ENCODE results near the gene DMAC1. TPM values are rescaled to one million over a fixed set of nuclear protein-coding genes. Genes with fewer than 3 reads are reported as not detected.

The DMAC1 gene
- total RNA-seq, 1 experiment from 2014 or later = 49.6 TPM

DNA sequence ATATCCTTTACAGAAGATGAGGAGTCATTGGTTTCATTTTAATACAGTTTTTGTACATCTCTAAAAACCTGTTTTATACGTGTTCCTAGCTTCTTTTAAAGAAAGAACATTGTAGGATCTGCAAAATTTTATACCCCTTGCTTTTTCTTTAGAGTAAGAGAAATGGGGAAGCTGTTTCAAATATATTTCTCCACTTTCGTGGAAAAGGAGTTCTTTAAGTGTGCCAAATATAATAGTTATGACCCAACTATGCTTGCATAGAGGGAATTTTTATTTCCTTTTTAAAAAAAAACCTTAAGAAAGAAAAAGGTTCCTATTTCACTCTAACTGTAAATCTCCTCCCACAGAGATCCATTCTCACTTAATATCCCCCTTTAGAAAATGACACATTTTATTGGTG lies 27.5 kb upstream of the DMAC1 start:
- ChIA-PET CTCF (no interaction called here), POLR2A (no interaction called here)
- DNase-seq (ENCODE audit: unreplicated experiment) = no peak
- H3K4me3 Mint-ChIP-seq (ENCODE audit: unreplicated experiment) = no peak overlapping the region
- H3K27ac Mint-ChIP-seq (ENCODE audit: low read depth, unreplicated experiment) = no peak overlapping the region
- TF ChIP-seq, protein P1, sequence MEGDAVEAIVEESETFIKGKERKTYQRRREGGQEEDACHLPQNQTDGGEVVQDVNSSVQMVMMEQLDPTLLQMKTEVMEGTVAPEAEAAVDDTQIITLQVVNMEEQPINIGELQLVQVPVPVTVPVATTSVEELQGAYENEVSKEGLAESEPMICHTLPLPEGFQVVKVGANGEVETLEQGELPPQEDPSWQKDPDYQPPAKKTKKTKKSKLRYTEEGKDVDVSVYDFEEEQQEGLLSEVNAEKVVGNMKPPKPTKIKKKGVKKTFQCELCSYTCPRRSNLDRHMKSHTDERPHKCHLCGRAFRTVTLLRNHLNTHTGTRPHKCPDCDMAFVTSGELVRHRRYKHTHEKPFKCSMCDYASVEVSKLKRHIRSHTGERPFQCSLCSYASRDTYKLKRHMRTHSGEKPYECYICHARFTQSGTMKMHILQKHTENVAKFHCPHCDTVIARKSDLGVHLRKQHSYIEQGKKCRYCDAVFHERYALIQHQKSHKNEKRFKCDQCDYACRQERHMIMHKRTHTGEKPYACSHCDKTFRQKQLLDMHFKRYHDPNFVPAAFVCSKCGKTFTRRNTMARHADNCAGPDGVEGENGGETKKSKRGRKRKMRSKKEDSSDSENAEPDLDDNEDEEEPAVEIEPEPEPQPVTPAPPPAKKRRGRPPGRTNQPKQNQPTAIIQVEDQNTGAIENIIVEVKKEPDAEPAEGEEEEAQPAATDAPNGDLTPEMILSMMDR (IDR thresholded peaks at IDR 0.05; ENCODE audit: unreplicated experiment) = no peak
- no peaks in the 10 kb centered on the region for H3K36me3 Mint-ChIP-seq (ENCODE audit: insufficient read depth, unreplicated experiment)
- no peaks in the 10 kb centered on the region for H3K9me3 Mint-ChIP-seq (ENCODE audit: unreplicated experiment)
- H3K4me1 Mint-ChIP-seq (ENCODE audit: insufficient read depth, unreplicated experiment) = no peaks in the 10 kb centered on the region
- intact Hi-C loops (cut with micrococcal nuclease) = no loop called here
- BruUV-seq (replicated peaks) = no TSS peak
- no peaks in the 10 kb centered on the region for H3K27me3 Mint-ChIP-seq (ENCODE audit: insufficient read depth, unreplicated experiment)

DNA sequence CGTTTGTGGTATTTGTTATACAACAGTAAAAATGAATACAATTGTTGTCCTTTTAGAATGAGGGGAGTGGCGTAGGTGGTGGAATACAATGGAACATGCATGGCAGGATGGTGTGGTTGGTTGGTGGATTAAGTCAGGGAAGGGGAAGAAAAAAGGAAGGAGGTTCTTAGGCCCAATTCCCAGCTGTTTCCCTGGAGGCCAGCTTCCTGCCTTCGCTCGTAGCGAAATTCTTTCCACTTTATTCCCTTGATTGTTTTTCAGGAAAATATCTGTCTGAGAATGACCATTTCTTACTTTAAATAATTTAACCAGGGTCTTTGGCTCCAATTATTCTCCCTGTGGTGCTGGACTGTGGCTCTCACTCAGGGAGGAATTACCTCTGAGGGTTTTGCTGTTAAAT lies 24.1 kb upstream of the DMAC1 start:
- no TSS peak for BruUV-seq (replicated peaks)
- H3K4me3 Mint-ChIP-seq (ENCODE audit: unreplicated experiment) = no peak overlapping the region
- TF ChIP-seq, protein P1 (IDR thresholded peaks at IDR 0.05; ENCODE audit: unreplicated experiment) = no peak
- H3K27ac Mint-ChIP-seq (ENCODE audit: low read depth, unreplicated experiment) = no peak overlapping the region
- POLR2A ChIA-PET = interaction anchor here (0.8 kb wide), 1 partner anchor 9 kb away, joined by 3 read pairs; no protein-coding TSS in a partner anchor
- intact Hi-C loops (cut with micrococcal nuclease) = no loop called here
- H3K36me3 Mint-ChIP-seq (ENCODE audit: insufficient read depth, unreplicated experiment) = no peaks in the 10 kb centered on the region
- no peaks in the 10 kb centered on the region for H3K9me3 Mint-ChIP-seq (ENCODE audit: unreplicated experiment)
- no peaks in the 10 kb centered on the region for H3K27me3 Mint-ChIP-seq (ENCODE audit: insufficient read depth, unreplicated experiment)
- H3K4me1 Mint-ChIP-seq (ENCODE audit: insufficient read depth, unreplicated experiment) = no peaks in the 10 kb centered on the region
- CTCF ChIA-PET = interaction anchor here (0.6 to 1.3 kb wide), 2 partner anchors 20 to 982 kb away, joined by 3 to 4 read pairs; no protein-coding TSS in a partner anchor
- DNase-seq (ENCODE audit: unreplicated experiment) = no peak

DNA sequence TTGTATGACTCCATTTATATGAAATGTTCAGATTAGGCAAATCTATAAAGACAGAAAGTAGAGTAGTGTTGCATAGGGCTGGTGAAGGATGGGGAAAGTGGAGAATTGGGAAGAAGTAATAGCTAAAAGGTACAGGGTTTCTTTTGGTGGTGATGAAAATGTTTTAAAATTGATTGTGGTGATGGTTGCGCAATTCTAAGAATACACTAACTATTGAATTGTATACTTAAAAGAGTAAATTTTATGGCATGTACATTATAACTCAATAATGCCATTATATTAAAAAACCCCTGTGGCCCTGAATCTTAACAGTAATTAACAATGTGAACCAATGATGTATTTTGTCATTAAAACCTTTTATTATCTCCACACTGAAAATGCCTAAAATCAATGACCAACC lies 20.4 kb upstream of the DMAC1 start:
- ChIA-PET CTCF (no interaction called here), POLR2A (no interaction called here)
- H3K4me3 Mint-ChIP-seq (ENCODE audit: unreplicated experiment) = no peak overlapping the region
- no TSS peak for BruUV-seq (replicated peaks)
- H3K9me3 Mint-ChIP-seq (ENCODE audit: unreplicated experiment) = no peaks in the 10 kb centered on the region
- no peaks in the 10 kb centered on the region for H3K27me3 Mint-ChIP-seq (ENCODE audit: insufficient read depth, unreplicated experiment)
- TF ChIP-seq, protein P1 (IDR thresholded peaks at IDR 0.05; ENCODE audit: unreplicated experiment) = no peak
- no peaks in the 10 kb centered on the region for H3K36me3 Mint-ChIP-seq (ENCODE audit: insufficient read depth, unreplicated experiment)
- intact Hi-C loops (cut with micrococcal nuclease) = no loop called here
- H3K4me1 Mint-ChIP-seq (ENCODE audit: insufficient read depth, unreplicated experiment) = no peaks in the 10 kb centered on the region
- H3K27ac Mint-ChIP-seq (ENCODE audit: low read depth, unreplicated experiment) = no peak overlapping the region
- no peak for DNase-seq (ENCODE audit: unreplicated experiment)

DNA sequence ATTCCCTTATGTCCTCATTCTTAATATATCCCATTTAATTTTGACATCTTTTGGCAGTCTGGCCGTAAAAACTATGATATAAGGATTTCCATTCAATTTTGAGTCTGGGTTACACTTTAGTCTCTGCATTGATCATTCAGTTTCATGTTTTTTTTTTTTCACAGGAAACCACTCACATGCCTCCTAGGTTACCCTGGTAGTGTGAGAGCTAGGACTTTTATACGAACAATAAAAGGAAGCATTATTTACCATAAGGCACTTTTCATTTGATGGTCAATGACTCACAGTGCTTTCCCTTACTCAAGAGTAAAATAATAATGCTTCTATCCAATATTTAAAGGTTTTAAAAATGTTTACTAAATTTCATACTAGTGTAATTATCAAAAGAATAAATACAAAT lies 16.4 kb upstream of the DMAC1 start:
- no peaks in the 10 kb centered on the region for H3K9me3 Mint-ChIP-seq (ENCODE audit: unreplicated experiment)
- H3K4me1 Mint-ChIP-seq (ENCODE audit: insufficient read depth, unreplicated experiment) = no peaks in the 10 kb centered on the region
- no peaks in the 10 kb centered on the region for H3K36me3 Mint-ChIP-seq (ENCODE audit: insufficient read depth, unreplicated experiment)
- intact Hi-C loops (cut with micrococcal nuclease) = no loop called here
- TF ChIP-seq, protein P1 (IDR thresholded peaks at IDR 0.05; ENCODE audit: unreplicated experiment) = no peak
- H3K4me3 Mint-ChIP-seq (ENCODE audit: unreplicated experiment) = no peak overlapping the region
- H3K27me3 Mint-ChIP-seq (ENCODE audit: insufficient read depth, unreplicated experiment) = no peaks in the 10 kb centered on the region
- POLR2A ChIA-PET = no interaction called here
- no peak for DNase-seq (ENCODE audit: unreplicated experiment)
- CTCF ChIA-PET = no interaction called here
- H3K27ac Mint-ChIP-seq (ENCODE audit: low read depth, unreplicated experiment) = no peak overlapping the region
- BruUV-seq (replicated peaks) = no TSS peak
